ENCODE results near the gene LBX2.

The LBX2 gene

GRCh38 chr2:74458938-74459363 lies 40.5 kb downstream of the LBX2 start:
- H3K27ac ChIP-seq = peak overlapping the region; percentile 98
- TF ChIP-seq CTCF (IDR thresholded peaks at IDR 0.05) = no peak
- TF ChIP-seq ZFX (IDR thresholded peaks at IDR 0.05; ENCODE audit: borderline replicate concordance) = no peak

GRCh38 chr2:74458132-74458937 lies 41.1 kb downstream of the LBX2 start, which contains the start of gene WBP1:
WBP1 (plus strand) TSS chr2:74458438; CDS start chr2:74458603, 165 bp downstream.
- H3K27ac ChIP-seq = peak within 1 kb of the TSS; percentile 98
- TF ChIP-seq CTCF (IDR thresholded peaks at IDR 0.05) (no peak), ZFX (IDR thresholded peaks at IDR 0.05; ENCODE audit: borderline replicate concordance) (no peak)

- TF ChIP-seq CTCF (IDR thresholded peaks at IDR 0.05) (0 out of 2 replicates have a peak, but pooled peaks have one; percentile 1), ZFX (IDR thresholded peaks at IDR 0.05; ENCODE audit: borderline replicate concordance) (no peak)
- H3K27ac ChIP-seq = peak overlapping the region; percentile 98
Measured at GRCh38 chr2:74457549-74458131, 41.8 kb downstream of the LBX2 start.

- no peak for TF ChIP-seq ZFX (IDR thresholded peaks at IDR 0.05; ENCODE audit: borderline replicate concordance)
- 0 out of 2 replicates have a peak, but pooled peaks have one; percentile 8 for TF ChIP-seq CTCF (IDR thresholded peaks at IDR 0.05)
- peak overlapping the region; percentile 98 for H3K27ac ChIP-seq
Measured at GRCh38 chr2:74457129-74457548, 42.3 kb downstream of the LBX2 start.

- H3K27ac ChIP-seq = peak within 1 kb of the TSS; percentile 98
- TF ChIP-seq CTCF (IDR thresholded peaks at IDR 0.05) = no peak
- TF ChIP-seq ZFX (IDR thresholded peaks at IDR 0.05; ENCODE audit: borderline replicate concordance) = no peak
Measured at GRCh38 chr2:74454654-74455511, 44.5 kb downstream of the LBX2 start, which contains the start of gene INO80B. INO80B (plus strand) TSS chr2:74455087; CDS start chr2:74455117, 30 bp downstream.

GRCh38 chr2:74450570-74451190 lies 48.7 kb downstream of the LBX2 start:
- no peak overlapping the region for H3K27ac ChIP-seq
- no peak for TF ChIP-seq ZFX (IDR thresholded peaks at IDR 0.05; ENCODE audit: borderline replicate concordance)
- TF ChIP-seq CTCF (IDR thresholded peaks at IDR 0.05) = no peak
